Large intestine (tissue), 3 donors: Measurements from ENCODE around the gene UIMC1. TPM values are rescaled to one million over a fixed set of nuclear protein-coding genes. Genes with fewer than 3 reads are reported as not detected.

Experiments
- DNase-seq, 2 donors: peaks; one replicate each; pipeline versions ENCODE4 v3.0.0 to v3.0.0-alpha.2; 2013
- H3K27ac ChIP-seq: one replicate; pipeline ENCODE4 v1.5.1; 2013; ENCODE audit warnings: low read length
- H3K27me3 ChIP-seq: 2 replicates; pipeline ENCODE4 v1.6.1; 2013; ENCODE audit warnings: low read length; ENCODE audit not compliant: control insufficient read depth, insufficient read depth
- H3K36me3 ChIP-seq: 2 replicates; pipeline ENCODE4 v1.6.1; 2013; ENCODE audit warnings: low read length; ENCODE audit not compliant: control insufficient read depth, insufficient read depth
- H3K4me1 ChIP-seq: one replicate; pipeline ENCODE4 v1.6.1; 2013; ENCODE audit warnings: low read length; ENCODE audit not compliant: control insufficient read depth, insufficient read depth
- H3K4me3 ChIP-seq: one replicate; pipeline ENCODE4 v1.5.1; 2013; ENCODE audit warnings: low read length
- H3K9me3 ChIP-seq: one replicate; pipeline ENCODE4 v1.6.1; 2013; ENCODE audit warnings: mild to moderate bottlenecking, low read depth, low read length, moderate library complexity; ENCODE audit not compliant: control insufficient read depth
- WGBS: methylation state at CpG from one replicate; pipeline ENCODE4 v1.1.5; 2013; ENCODE audit warnings: low lambda C conversion rate; ENCODE audit not compliant: insufficient coverage; 5-methylcytosine and 5-hydroxymethylcytosine counted together
- polyA plus RNA-seq: library from polyadenylated mRNA; unstranded; fragments of 120-200 nt; gene quantifications from one replicate; pipeline ENCODE4 v1.2.1, GENCODE V29; 2013

UIMC1 gene
- polyA plus RNA-seq, 1 donor: 31.1 TPM

- Histone ChIP-seq H3K36me3 (peaks cover 72% of the 10 kb centered on the region), H3K4me3 (no peak overlapping the region), H3K4me1 (no peaks in the 10 kb centered on the region), H3K9me3 (no peaks in the 10 kb centered on the region), H3K27ac (no peak overlapping the region), H3K27me3 (no peaks in the 10 kb centered on the region)
- no CpG with 5 or more reads among the region's 3 CpGs for WGBS
- DNase-seq: no peak
Measured at GRCh38 chr5:176906796-176907195, 99.8 kb downstream of the UIMC1 start.

GRCh38 chr5:176906126-176906525 lies 100.5 kb downstream of the UIMC1 start:
- DNase-seq: no peak
- no CpG with 5 or more reads among the region's 1 CpG for WGBS
- H3K27me3 ChIP-seq: no peaks in the 10 kb centered on the region
- no peak overlapping the region for H3K4me3 ChIP-seq
- H3K9me3 ChIP-seq: no peaks in the 10 kb centered on the region
- H3K36me3 ChIP-seq: peaks cover 72% of the 10 kb centered on the region
- H3K4me1 ChIP-seq: no peaks in the 10 kb centered on the region
- H3K27ac ChIP-seq: no peak overlapping the region

- no peak for DNase-seq
- Histone ChIP-seq H3K36me3 (peaks cover 66% of the 10 kb centered on the region), H3K4me3 (no peak overlapping the region), H3K4me1 (no peaks in the 10 kb centered on the region), H3K27me3 (no peaks in the 10 kb centered on the region), H3K9me3 (no peaks in the 10 kb centered on the region), H3K27ac (no peak overlapping the region)
- WGBS: no CpG with 5 or more reads among the region's 3 CpGs
Measured at GRCh38 chr5:176904276-176904675, 102.3 kb downstream of the UIMC1 start.

- Histone ChIP-seq H3K36me3 (peaks cover 56% of the 10 kb centered on the region), H3K4me1 (no peaks in the 10 kb centered on the region), H3K27me3 (no peaks in the 10 kb centered on the region), H3K9me3 (no peaks in the 10 kb centered on the region), H3K27ac (no peak overlapping the region), H3K4me3 (no peak overlapping the region)
- no CpG with 5 or more reads among the region's 5 CpGs for WGBS
- DNase-seq: no peak
Measured at GRCh38 chr5:176902911-176903664, 103.5 kb downstream of the UIMC1 start.

- Histone ChIP-seq H3K9me3 (no peaks in the 10 kb centered on the region), H3K27ac (no peak overlapping the region), H3K4me3 (no peak overlapping the region), H3K27me3 (no peaks in the 10 kb centered on the region), H3K4me1 (no peaks in the 10 kb centered on the region), H3K36me3 (peaks cover 52% of the 10 kb centered on the region)
- WGBS: 83% methylated on average over 1 of the region's 6 CpGs
- no peak for DNase-seq
Measured at GRCh38 chr5:176902102-176902814, 104.3 kb downstream of the UIMC1 start.

GRCh38 chr5:176901260-176902101 lies 105.1 kb downstream of the UIMC1 start:
- DNase-seq: no peak
- Histone ChIP-seq H3K4me3 (no peak overlapping the region), H3K4me1 (no peaks in the 10 kb centered on the region), H3K27ac (no peak overlapping the region), H3K36me3 (peaks cover 44% of the 10 kb centered on the region), H3K27me3 (no peaks in the 10 kb centered on the region), H3K9me3 (no peaks in the 10 kb centered on the region)
- no CpG with 5 or more reads among the region's 12 CpGs for whole genome bisulfite sequencing

- WGBS: no CpG with 5 or more reads among the region's 7 CpGs
- no peak overlapping the region for H3K27ac ChIP-seq
Measured at GRCh38 chr5:176900780-176901204, 105.8 kb downstream of the UIMC1 start.

GRCh38 chr5:176899946-176900779 lies 106.4 kb downstream of the UIMC1 start:
- Histone ChIP-seq H3K27ac (no peak overlapping the region), H3K27me3 (no peaks in the 10 kb centered on the region), H3K9me3 (no peaks in the 10 kb centered on the region), H3K4me1 (no peaks in the 10 kb centered on the region), H3K36me3 (peaks cover 31% of the 10 kb centered on the region), H3K4me3 (no peak overlapping the region)
- no CpG with 5 or more reads among the region's 4 CpGs for WGBS
- DNase-seq: no peak

More at GRCh38 chr5:176900780-176901204, 105.8 kb downstream of the UIMC1 start:
- no peak overlapping the region for H3K4me3 ChIP-seq
- no peaks in the 10 kb centered on the region for H3K4me1 ChIP-seq
- DNase-seq: no peak
- H3K9me3 ChIP-seq: no peaks in the 10 kb centered on the region
- H3K27me3 ChIP-seq: no peaks in the 10 kb centered on the region
- peaks cover 37% of the 10 kb centered on the region for H3K36me3 ChIP-seq

- Histone ChIP-seq H3K4me3 (no peak within 1 kb of the TSS), H3K27ac (no peak within 1 kb of the TSS), H3K36me3 (peaks cover 23% of the 10 kb centered on the region), H3K9me3 (no peaks in the 10 kb centered on the region), H3K27me3 (no peaks in the 10 kb centered on the region), H3K4me1 (no peaks in the 10 kb centered on the region)
- 80% methylated on average over 1 of the region's 9 CpGs for WGBS
- no peak for DNase-seq
Measured at GRCh38 chr5:176899296-176899891, 107.2 kb downstream of the UIMC1 start, which contains the start of gene HK3. TSS of gene HK3 (minus strand) at chr5:176899346. CDS start at chr5:176896159, 3,187 bp downstream.
